Left lung (tissue), 10 donors: ENCODE data around the gene CFAP299. TPM values are rescaled to one million over a fixed set of nuclear protein-coding genes. Genes with fewer than 3 reads are reported as not detected.

ENCODE experiments used
- ATAC-seq: fragments of 200-7000 bp; cut with Tn5 transposase; one replicate; pipeline ENCODE4 v1.9.1; 2020; ENCODE audit warnings: moderate library complexity
- DNase-seq, 4 donors: peaks; one replicate each; pipeline ENCODE4 v3.0.0-alpha.2; 2013 to 2020
- H3K27ac ChIP-seq, 2 donors: fragments of 200-600 bp; sonication (generic) in 1 of 2; one replicate each; pipeline versions ENCODE4 v1.5.0 to v1.8.0; 2020 to 2021
- H3K27me3 ChIP-seq, 2 donors: fragments of 200-600 bp; sonication (generic) in 1 of 2; one replicate each; pipeline versions ENCODE4 v1.5.0 to v1.8.0; 2020 to 2021
- H3K36me3 ChIP-seq, 2 donors: fragments of 200-600 bp; sonication (generic) in 1 of 2; one replicate each; pipeline versions ENCODE4 v1.5.0 to v1.8.0; 2020 to 2021
- H3K4me1 ChIP-seq, 2 donors: fragments of 200-600 bp; one replicate each; pipeline ENCODE4 v1.8.0; 2021
- H3K4me3 ChIP-seq, 2 donors: fragments of 200-600 bp; sonication (generic) in 1 of 2; one replicate each; pipeline versions ENCODE4 v1.5.0 to v1.8.0; 2020 to 2021; ENCODE audit warnings: mild to moderate bottlenecking in 1 of 2
- H3K9me3 ChIP-seq, 2 donors: fragments of 200-600 bp; sonication (generic) in 1 of 2; one replicate each; pipeline versions ENCODE4 v1.5.0 to v1.8.0; 2020 to 2021
- CTCF ChIP-seq, 2 donors: fragments of 200-600 bp; sonication (generic) in 1 of 2; IDR thresholded peaks; one replicate each; pipeline versions ENCODE4 v1.5.0 to v1.8.0; 2021; ENCODE audit warnings: antibody characterized with exemption in 2 of 2
- intact Hi-C, 2 donors: fragments of 100-400 bp; cut with DNase I; formaldehyde crosslinking; loops; one replicate each; pipeline versions ENCODE4 v1.11.2 to v1.14.2; 2022
- polyA plus RNA-seq, 6 donors: library from polyadenylated mRNA; unstranded; fragments of 120-200 nt; gene quantifications; one replicate each; pipeline ENCODE4 v1.2.1, GENCODE V29; 2013; ENCODE audit not compliant: insufficient read length in 6 of 6
- total RNA-seq, 2 donors: library from RNA; stranded (reverse); fragmentation: NEBNext Ultra II Directional; extraction: Animal tissue kit (Norgen Biotek cat#: 25700); gene quantifications; one replicate each; pipeline ENCODE4 v1.2.1, GENCODE V29; 2021
- donor health status: DM: no; HTN: yes; CAD: no.
- donor health status: DM: no; HTN: no; CAD: no.

The CFAP299 gene
- total and polyA plus RNA-seq, 8 donors: 1.2 to 2.3 (median 1.6) TPM; not detected in 1

GRCh38 chr4:80903020-80903419 is 567.5 kb downstream of the CFAP299 start:
- Histone ChIP-seq H3K27ac (no peak overlapping the region), H3K4me1 (no peaks in the 10 kb centered on the region), H3K9me3 (peaks cover 0 to 17% of the 10 kb centered on the region in 2 donors), H3K4me3 (no peak overlapping the region), H3K27me3 (no peaks in the 10 kb centered on the region), H3K36me3 (no peaks in the 10 kb centered on the region)
- no peak for ATAC-seq
- TF ChIP-seq CTCF (IDR thresholded peaks at IDR 0.05): no peak
- intact Hi-C loops: no loop called here
- no peak for DNase-seq

GRCh38 chr4:80909938-80910337 is 574.4 kb downstream of the CFAP299 start:
- ATAC-seq (no peak), DNase-seq (no peak)
- H3K27me3 ChIP-seq: no peaks in the 10 kb centered on the region
- intact Hi-C loops: no loop called here
- no peak overlapping the region for H3K4me3 ChIP-seq
- H3K27ac ChIP-seq: no peak overlapping the region
- H3K9me3 ChIP-seq: peaks cover 0 to 16% of the 10 kb centered on the region in 2 donors
- H3K4me1 ChIP-seq: no peaks in the 10 kb centered on the region
- TF ChIP-seq CTCF (IDR thresholded peaks at IDR 0.05): no peak
- no peaks in the 10 kb centered on the region for H3K36me3 ChIP-seq

GRCh38 chr4:80911458-80911857 is 575.9 kb downstream of the CFAP299 start:
- no peak for TF ChIP-seq CTCF (IDR thresholded peaks at IDR 0.05)
- H3K4me1 ChIP-seq: no peaks in the 10 kb centered on the region
- DNase-seq (no peak), ATAC-seq (no peak)
- no peak overlapping the region for H3K4me3 ChIP-seq
- no peak overlapping the region for H3K27ac ChIP-seq
- H3K9me3 ChIP-seq: peaks cover 0 to 11% of the 10 kb centered on the region in 2 donors
- no peaks in the 10 kb centered on the region for H3K27me3 ChIP-seq
- no peaks in the 10 kb centered on the region for H3K36me3 ChIP-seq
- intact Hi-C loops: no loop called here

- intact Hi-C loops: no loop called here
- DNase-seq: peak in 1 of 4 donors; percentile 19
- ATAC-seq: no peak
- H3K9me3 ChIP-seq: peaks cover 0 to 3% of the 10 kb centered on the region in 2 donors
- H3K4me1 ChIP-seq: no peaks in the 10 kb centered on the region
- TF ChIP-seq CTCF (IDR thresholded peaks at IDR 0.05): no peak
- H3K27me3 ChIP-seq: no peaks in the 10 kb centered on the region
- H3K27ac ChIP-seq: no peak overlapping the region
- no peaks in the 10 kb centered on the region for H3K36me3 ChIP-seq
- H3K4me3 ChIP-seq: no peak overlapping the region
Observed at GRCh38 chr4:80912350-80912749, 576.8 kb downstream of the CFAP299 start.

- no peaks in the 10 kb centered on the region for H3K27me3 ChIP-seq
- H3K4me1 ChIP-seq: no peaks in the 10 kb centered on the region
- no peaks in the 10 kb centered on the region for H3K36me3 ChIP-seq
- DNase-seq (no peak), ATAC-seq (no peak)
- intact Hi-C loops: no loop called here
- H3K4me3 ChIP-seq: no peak overlapping the region
- no peak for TF ChIP-seq CTCF (IDR thresholded peaks at IDR 0.05)
- no peaks in the 10 kb centered on the region for H3K9me3 ChIP-seq
- no peak overlapping the region for H3K27ac ChIP-seq
Observed at GRCh38 chr4:80913381-80913780, 577.9 kb downstream of the CFAP299 start.
